Prostate gland (tissue), 2 donors: ENCODE results near the gene PIP5K1A. TPM values are rescaled to one million over a fixed set of nuclear protein-coding genes. Genes with fewer than 3 reads are reported as not detected.
A peak's percentile ranks its signal among the peaks of the same experiment; 100 is the strongest.

Experiments used
- DNase-seq: peaks from one replicate; pipeline ENCODE4 v3.0.0-alpha.2; 2019; ENCODE audit warnings: low spot score
- H3K27ac ChIP-seq, 2 donors: fragments of 200-600 bp; sonication (generic); 2 replicates each; pipeline ENCODE4 v1.5.1; 2017 to 2019
- H3K27me3 ChIP-seq: fragments of 200-600 bp; sonication (generic); replicated peaks from 2 replicates; pipeline ENCODE4 v1.5.1; 2019; ENCODE audit not compliant: insufficient read depth
- H3K36me3 ChIP-seq, 2 donors: fragments of 200-600 bp; sonication (generic); 1 replicate in 1 of 2; 2 replicates in 1 of 2; pipeline versions ENCODE4 v1.5.1 to v1.8.1; 2017 to 2019
- H3K4me1 ChIP-seq: fragments of 200-600 bp; sonication (generic); replicated peaks from 2 replicates; pipeline ENCODE4 v1.5.1; 2019
- H3K4me3 ChIP-seq, 2 donors: fragments of 200-600 bp; sonication (generic); 2 replicates each; pipeline ENCODE4 v1.5.1; 2017 to 2019
- H3K9me3 ChIP-seq: fragments of 200-600 bp; sonication (generic); 2 replicates; pipeline ENCODE4 v1.5.1; 2017
- CTCF ChIP-seq, 4 experiments: fragments of 200-600 bp in 2 of 4; fragments of 450-650 bp in 2 of 4; sonication (generic) in 2 of 4; IDR thresholded peaks; 1 replicate in 3 of 4; 2 replicates in 1 of 4; pipeline ENCODE4 v1.5.1; 2016 to 2019; ENCODE audit warnings: antibody characterized with exemption in 4 of 4, mild to moderate bottlenecking in 2 of 4, moderate library complexity in 2 of 4
- POLR2A ChIP-seq: fragments of 450-650 bp; IDR thresholded peaks from one replicate; pipeline ENCODE4 v1.6.1; 2016; ENCODE audit warnings: antibody characterized with exemption, mild to moderate bottlenecking
- POLR2AphosphoS5 ChIP-seq: sonication (generic); formaldehyde crosslinking; IDR thresholded peaks from one replicate; pipeline ENCODE4 v1.6.1; 2017; ENCODE audit warnings: antibody characterized with exemption
- WGBS: methylation state at CpG from one replicate; pipeline ENCODE4 v1.1.5; 2018; 5-methylcytosine and 5-hydroxymethylcytosine counted together
- intact Hi-C: fragments of 100-400 bp; cut with DNase I; formaldehyde crosslinking; loops from one replicate; pipeline ENCODE4 v1.14.2; 2022
- total RNA-seq, 2 donors: library from RNA; depleted of rRNA; stranded (reverse); fragments of >200 nt; gene quantifications; one replicate each; pipeline ENCODE4 v1.1.0, GENCODE V29; 2016

Gene PIP5K1A
- total RNA-seq, 2 donors from 2014 or later, result 40.2 to 96.7 TPM

- intact Hi-C loops, result loop anchor here (5.0 kb wide), 2 partner anchors 56 to 136 kb away; no protein-coding TSS in a partner anchor
- peaks cover 0 to 8% of the 10 kb centered on the region in 2 donors for H3K36me3 ChIP-seq
- no peak overlapping the region for H3K27ac ChIP-seq
- no peak overlapping the region for H3K4me3 ChIP-seq
- H3K9me3 ChIP-seq, result no peaks in the 10 kb centered on the region
- H3K27me3 ChIP-seq, result no peaks in the 10 kb centered on the region
- no peak for DNase-seq
- 84% methylated on average over 22 of the region's 22 CpGs for WGBS
- no peak for TF ChIP-seq CTCF (IDR thresholded peaks at IDR 0.05)
- TF ChIP-seq POLR2A, result no peak
- no peak for TF ChIP-seq POLR2AphosphoS5
- no peaks in the 10 kb centered on the region for H3K4me1 ChIP-seq
These were observed 39.6 kb upstream of the PIP5K1A start for GRCh38 chr1:151158751-151159251.

GRCh38 chr1:151159373-151159772, 39.0 kb upstream of the PIP5K1A start:
- Histone ChIP-seq H3K27ac (no peak overlapping the region), H3K27me3 (no peaks in the 10 kb centered on the region), H3K4me3 (no peak overlapping the region), H3K9me3 (no peaks in the 10 kb centered on the region), H3K4me1 (peaks cover 1% of the 10 kb centered on the region), H3K36me3 (peaks cover 0 to 8% of the 10 kb centered on the region in 2 donors)
- TF ChIP-seq POLR2AphosphoS5 (no peak), CTCF (IDR thresholded peaks at IDR 0.05) (no peak), POLR2A (no peak)
- intact Hi-C loops, result loop anchor here (5.0 kb wide), 2 partner anchors 57 to 137 kb away; no protein-coding TSS in a partner anchor
- DNase-seq, result no peak

- peak overlapping the region; percentile 65 to 82 for H3K4me3 ChIP-seq
- H3K27ac ChIP-seq, result peak overlapping the region; percentile 86 to 90
- H3K4me1 ChIP-seq, result peaks cover 6% of the 10 kb centered on the region
- no peaks in the 10 kb centered on the region for H3K9me3 ChIP-seq
- intact Hi-C loops, result no loop called here
- TF ChIP-seq POLR2AphosphoS5, result peak; percentile 17
- TF ChIP-seq POLR2A, result no peak
- no peak for TF ChIP-seq CTCF (IDR thresholded peaks at IDR 0.05)
- DNase-seq, result no peak
- peaks cover 0 to 8% of the 10 kb centered on the region in 2 donors for H3K36me3 ChIP-seq
- no peaks in the 10 kb centered on the region for H3K27me3 ChIP-seq
- 8% methylated on average over 11 of the region's 11 CpGs for WGBS
These were observed 33.5 kb upstream of the PIP5K1A start for GRCh38 chr1:151164732-151165280.

- intact Hi-C loops, result no loop called here
- 8% methylated on average over 15 of the region's 15 CpGs for WGBS
- no peaks in the 10 kb centered on the region for H3K27me3 ChIP-seq
- peaks cover 0 to 8% of the 10 kb centered on the region in 2 donors for H3K36me3 ChIP-seq
- peak overlapping the region; percentile 65 to 82 for H3K4me3 ChIP-seq
- H3K9me3 ChIP-seq, result no peaks in the 10 kb centered on the region
- no peak for TF ChIP-seq CTCF (IDR thresholded peaks at IDR 0.05)
- no peak for TF ChIP-seq POLR2AphosphoS5
- no peak for TF ChIP-seq POLR2A
- peak overlapping the region; percentile 86 to 90 for H3K27ac ChIP-seq
- peaks cover 6% of the 10 kb centered on the region for H3K4me1 ChIP-seq
- peak; percentile 35 for DNase-seq
These were observed 33.0 kb upstream of the PIP5K1A start for GRCh38 chr1:151165281-151165737.
